ENCODE data around the gene ANKH.

Gene ANKH

GRCh38 chr5:14672082-14672481, 199.5 kb downstream of the ANKH start:
- no peak for TF ChIP-seq TCF4 (CRISPR knock-in tag; IDR thresholded peaks at IDR 0.05; ENCODE audit: borderline replicate concordance)
- no peak for TF ChIP-seq OSR1 (CRISPR knock-in tag; IDR thresholded peaks at IDR 0.05)
- TF ChIP-seq ZNF70 (CRISPR knock-in tag; IDR thresholded peaks at IDR 0.05): no peak
- TF ChIP-seq PPARA (CRISPR knock-in tag; IDR thresholded peaks at IDR 0.05; ENCODE audit: borderline replicate concordance): no peak
- TF ChIP-seq ARNTL (CRISPR knock-in tag; IDR thresholded peaks at IDR 0.05; ENCODE audit: borderline replicate concordance, low read depth): no peak
- TF ChIP-seq PATZ1 (CRISPR knock-in tag; IDR thresholded peaks at IDR 0.05; ENCODE audit: borderline replicate concordance): no peak
- no peak for ATAC-seq

- no peak for ATAC-seq
- TF ChIP-seq TSHZ2 (CRISPR knock-in tag; IDR thresholded peaks at IDR 0.05) (no peak), CREB5 (CRISPR knock-in tag; IDR thresholded peaks at IDR 0.05; ENCODE audit: low read depth) (no peak), ARNTL (CRISPR knock-in tag; IDR thresholded peaks at IDR 0.05; ENCODE audit: borderline replicate concordance, low read depth) (no peak), ZNF70 (CRISPR knock-in tag; IDR thresholded peaks at IDR 0.05) (no peak), ISL1 (CRISPR knock-in tag; IDR thresholded peaks at IDR 0.05) (no peak), SNAI2 (CRISPR knock-in tag; IDR thresholded peaks at IDR 0.05) (no peak)
Measured at GRCh38 chr5:14671414-14671813, 200.2 kb downstream of the ANKH start.

- ATAC-seq: no peak
- no peak for TF ChIP-seq TOX (CRISPR knock-in tag; IDR thresholded peaks at IDR 0.05; ENCODE audit: borderline replicate concordance)
- no peak for TF ChIP-seq ISL1 (CRISPR knock-in tag; IDR thresholded peaks at IDR 0.05)
- TF ChIP-seq ZC3H10 (CRISPR knock-in tag; IDR thresholded peaks at IDR 0.05): no peak
- TF ChIP-seq ZNF8 (CRISPR knock-in tag; IDR thresholded peaks at IDR 0.05): no peak
- no peak for TF ChIP-seq ESRRG (CRISPR knock-in tag; IDR thresholded peaks at IDR 0.05)
- TF ChIP-seq SNAI2 (CRISPR knock-in tag; IDR thresholded peaks at IDR 0.05): no peak
- no peak for TF ChIP-seq CREB5 (CRISPR knock-in tag; IDR thresholded peaks at IDR 0.05; ENCODE audit: low read depth)
- TF ChIP-seq ARNTL (CRISPR knock-in tag; IDR thresholded peaks at IDR 0.05; ENCODE audit: borderline replicate concordance, low read depth): no peak
Measured at GRCh38 chr5:14669975-14670374, 201.6 kb downstream of the ANKH start.

- ATAC-seq: no peak
- no peak for TF ChIP-seq ZNF70 (CRISPR knock-in tag; IDR thresholded peaks at IDR 0.05)
- TF ChIP-seq ZNF8 (CRISPR knock-in tag; IDR thresholded peaks at IDR 0.05): no peak
- no peak for TF ChIP-seq TOX (CRISPR knock-in tag; IDR thresholded peaks at IDR 0.05; ENCODE audit: borderline replicate concordance)
- no peak for TF ChIP-seq RARB (CRISPR knock-in tag; IDR thresholded peaks at IDR 0.05)
- no peak for TF ChIP-seq PPARA (CRISPR knock-in tag; IDR thresholded peaks at IDR 0.05; ENCODE audit: borderline replicate concordance)
- TF ChIP-seq POU6F1 (CRISPR knock-in tag; IDR thresholded peaks at IDR 0.05; ENCODE audit: borderline replicate concordance, low read depth): no peak
- TF ChIP-seq SNAI2 (CRISPR knock-in tag; IDR thresholded peaks at IDR 0.05): no peak
- no peak for TF ChIP-seq ZNF565 (CRISPR knock-in tag; conservative IDR thresholded peaks at IDR 0.05; ENCODE audit: low read depth)
- TF ChIP-seq PATZ1 (CRISPR knock-in tag; IDR thresholded peaks at IDR 0.05; ENCODE audit: borderline replicate concordance): no peak
- TF ChIP-seq ISL1 (CRISPR knock-in tag; IDR thresholded peaks at IDR 0.05): no peak
- no peak for TF ChIP-seq TSHZ2 (CRISPR knock-in tag; IDR thresholded peaks at IDR 0.05)
- no peak for TF ChIP-seq BACH2 (CRISPR knock-in tag; IDR thresholded peaks at IDR 0.05; ENCODE audit: borderline replicate concordance)
- no peak for TF ChIP-seq OSR1 (CRISPR knock-in tag; IDR thresholded peaks at IDR 0.05)
- TF ChIP-seq ZFP30 (CRISPR knock-in tag; IDR thresholded peaks at IDR 0.05): no peak
- TF ChIP-seq CSDC2 (CRISPR knock-in tag; IDR thresholded peaks at IDR 0.05): no peak
Measured at GRCh38 chr5:14669415-14669814, 202.2 kb downstream of the ANKH start.

Data from SK-N-SH treated with all-trans-retinoic acid at 6 μM for 48 hours (cell line).